Measurements from ENCODE around the gene RBM15B.

The RBM15B gene

DNA sequence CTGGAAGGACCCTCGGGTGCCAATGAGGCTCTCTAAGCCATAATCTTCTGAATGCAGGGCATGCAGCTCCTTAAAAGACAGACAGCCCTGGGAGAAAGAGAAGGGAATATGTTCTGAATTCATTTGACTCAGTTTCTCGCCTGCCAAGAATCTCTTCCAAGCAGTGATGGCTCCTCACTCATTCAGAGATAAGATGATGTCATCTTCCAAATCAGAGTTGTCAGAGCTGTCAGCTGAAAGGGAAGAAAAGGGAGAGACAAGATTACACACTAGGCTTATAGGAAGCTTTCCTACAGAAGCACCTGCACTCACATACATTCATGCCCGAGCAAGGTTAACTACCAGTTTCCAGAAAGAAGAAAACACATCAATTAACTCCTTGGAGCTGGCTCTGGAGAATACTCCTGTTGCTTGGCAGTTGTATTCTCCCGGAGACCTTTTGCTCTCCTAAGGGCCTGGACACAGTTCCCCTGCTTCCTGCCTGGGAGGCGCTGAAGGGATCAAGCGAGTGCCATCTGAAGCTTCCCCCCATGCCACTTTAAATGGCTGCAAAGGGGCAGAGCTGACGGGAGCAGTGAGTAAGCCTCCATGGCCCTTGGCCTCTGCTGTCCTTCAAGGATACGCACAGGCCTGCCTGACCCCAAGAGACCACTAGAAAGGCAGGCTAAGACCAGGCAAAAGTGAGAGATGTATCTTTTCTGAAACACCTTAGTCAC is 7.7 kb downstream of the RBM15B start:
- TF ChIP-seq BACH2 (CRISPR knock-in tag; IDR thresholded peaks at IDR 0.05; ENCODE audit: borderline replicate concordance) (no peak), ESRRG (CRISPR knock-in tag; IDR thresholded peaks at IDR 0.05) (no peak), ZNF565 (CRISPR knock-in tag; conservative IDR thresholded peaks at IDR 0.05; ENCODE audit: low read depth) (no peak), ZC3H10 (CRISPR knock-in tag; IDR thresholded peaks at IDR 0.05) (no peak), PPARA (CRISPR knock-in tag; IDR thresholded peaks at IDR 0.05; ENCODE audit: borderline replicate concordance) (no peak), ZNF8 (CRISPR knock-in tag; IDR thresholded peaks at IDR 0.05) (no peak), GLIS3 (CRISPR knock-in tag; IDR thresholded peaks at IDR 0.05) (no peak), ISL1 (CRISPR knock-in tag; IDR thresholded peaks at IDR 0.05) (no peak), ZFP3 (CRISPR knock-in tag; IDR thresholded peaks at IDR 0.05) (no peak), SNAI2 (CRISPR knock-in tag; IDR thresholded peaks at IDR 0.05) (no peak)
- TF ChIP-seq, protein P1, sequence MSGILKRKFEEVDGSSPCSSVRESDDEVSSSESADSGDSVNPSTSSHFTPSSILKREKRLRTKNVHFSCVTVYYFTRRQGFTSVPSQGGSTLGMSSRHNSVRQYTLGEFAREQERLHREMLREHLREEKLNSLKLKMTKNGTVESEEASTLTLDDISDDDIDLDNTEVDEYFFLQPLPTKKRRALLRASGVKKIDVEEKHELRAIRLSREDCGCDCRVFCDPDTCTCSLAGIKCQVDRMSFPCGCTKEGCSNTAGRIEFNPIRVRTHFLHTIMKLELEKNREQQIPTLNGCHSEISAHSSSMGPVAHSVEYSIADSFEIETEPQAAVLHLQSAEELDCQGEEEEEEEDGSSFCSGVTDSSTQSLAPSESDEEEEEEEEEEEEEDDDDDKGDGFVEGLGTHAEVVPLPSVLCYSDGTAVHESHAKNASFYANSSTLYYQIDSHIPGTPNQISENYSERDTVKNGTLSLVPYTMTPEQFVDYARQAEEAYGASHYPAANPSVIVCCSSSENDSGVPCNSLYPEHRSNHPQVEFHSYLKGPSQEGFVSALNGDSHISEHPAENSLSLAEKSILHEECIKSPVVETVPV (CRISPR knock-in tag; IDR thresholded peaks at IDR 0.05): no peak
- no peak for ATAC-seq

DNA sequence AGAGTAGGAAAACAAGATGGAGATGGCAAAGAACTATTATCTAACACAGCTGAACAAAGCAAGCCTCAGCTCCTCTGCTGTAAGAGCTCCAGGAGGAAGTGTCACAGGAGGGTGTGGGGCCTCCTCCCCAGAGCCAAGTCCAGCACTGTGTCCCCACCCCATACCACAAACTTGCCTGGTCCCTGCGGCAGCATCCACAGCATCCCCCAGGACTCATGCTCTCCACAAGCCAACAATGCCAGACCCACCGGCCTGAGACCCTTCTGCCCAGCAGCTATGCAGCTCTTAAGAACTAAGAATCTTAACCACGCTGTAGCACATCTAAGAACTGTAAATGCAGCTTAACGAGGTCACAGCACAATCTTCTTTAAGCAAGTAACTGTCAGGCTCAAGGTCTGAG is 9.1 kb downstream of the RBM15B start:
- ATAC-seq: no peak
- TF ChIP-seq BACH2 (CRISPR knock-in tag; IDR thresholded peaks at IDR 0.05; ENCODE audit: borderline replicate concordance): no peak
- TF ChIP-seq ZC3H10 (CRISPR knock-in tag; IDR thresholded peaks at IDR 0.05): no peak

DNA sequence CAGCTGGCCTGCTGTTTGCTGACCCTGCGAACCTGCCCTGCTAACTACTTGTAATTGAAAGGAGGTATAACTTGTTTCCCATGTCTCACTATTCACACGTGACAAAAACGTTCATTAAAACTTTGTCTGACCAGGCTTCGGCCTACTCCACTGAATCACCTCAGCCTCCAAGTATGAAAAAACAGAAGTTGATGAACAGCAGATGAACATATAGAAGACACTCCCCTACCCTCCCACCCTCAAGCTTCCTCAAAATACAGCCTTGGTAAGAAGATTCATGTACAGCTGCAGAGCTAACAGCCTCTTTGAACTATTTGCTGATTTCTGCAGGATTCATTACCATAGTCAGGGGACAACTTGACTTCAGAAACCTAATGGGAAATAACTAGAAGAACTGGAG is 10.7 kb downstream of the RBM15B start:
- TF ChIP-seq ZNF565 (CRISPR knock-in tag; conservative IDR thresholded peaks at IDR 0.05; ENCODE audit: low read depth) (no peak), ZC3H10 (CRISPR knock-in tag; IDR thresholded peaks at IDR 0.05) (no peak), ZNF70 (CRISPR knock-in tag; IDR thresholded peaks at IDR 0.05) (no peak), ESRRG (CRISPR knock-in tag; IDR thresholded peaks at IDR 0.05) (no peak), TOX (CRISPR knock-in tag; IDR thresholded peaks at IDR 0.05; ENCODE audit: borderline replicate concordance) (no peak), SNAI2 (CRISPR knock-in tag; IDR thresholded peaks at IDR 0.05) (no peak), ZFP3 (CRISPR knock-in tag; IDR thresholded peaks at IDR 0.05) (no peak), BACH2 (CRISPR knock-in tag; IDR thresholded peaks at IDR 0.05; ENCODE audit: borderline replicate concordance) (no peak), OSR1 (CRISPR knock-in tag; IDR thresholded peaks at IDR 0.05) (no peak)
- TF ChIP-seq, protein P2, sequence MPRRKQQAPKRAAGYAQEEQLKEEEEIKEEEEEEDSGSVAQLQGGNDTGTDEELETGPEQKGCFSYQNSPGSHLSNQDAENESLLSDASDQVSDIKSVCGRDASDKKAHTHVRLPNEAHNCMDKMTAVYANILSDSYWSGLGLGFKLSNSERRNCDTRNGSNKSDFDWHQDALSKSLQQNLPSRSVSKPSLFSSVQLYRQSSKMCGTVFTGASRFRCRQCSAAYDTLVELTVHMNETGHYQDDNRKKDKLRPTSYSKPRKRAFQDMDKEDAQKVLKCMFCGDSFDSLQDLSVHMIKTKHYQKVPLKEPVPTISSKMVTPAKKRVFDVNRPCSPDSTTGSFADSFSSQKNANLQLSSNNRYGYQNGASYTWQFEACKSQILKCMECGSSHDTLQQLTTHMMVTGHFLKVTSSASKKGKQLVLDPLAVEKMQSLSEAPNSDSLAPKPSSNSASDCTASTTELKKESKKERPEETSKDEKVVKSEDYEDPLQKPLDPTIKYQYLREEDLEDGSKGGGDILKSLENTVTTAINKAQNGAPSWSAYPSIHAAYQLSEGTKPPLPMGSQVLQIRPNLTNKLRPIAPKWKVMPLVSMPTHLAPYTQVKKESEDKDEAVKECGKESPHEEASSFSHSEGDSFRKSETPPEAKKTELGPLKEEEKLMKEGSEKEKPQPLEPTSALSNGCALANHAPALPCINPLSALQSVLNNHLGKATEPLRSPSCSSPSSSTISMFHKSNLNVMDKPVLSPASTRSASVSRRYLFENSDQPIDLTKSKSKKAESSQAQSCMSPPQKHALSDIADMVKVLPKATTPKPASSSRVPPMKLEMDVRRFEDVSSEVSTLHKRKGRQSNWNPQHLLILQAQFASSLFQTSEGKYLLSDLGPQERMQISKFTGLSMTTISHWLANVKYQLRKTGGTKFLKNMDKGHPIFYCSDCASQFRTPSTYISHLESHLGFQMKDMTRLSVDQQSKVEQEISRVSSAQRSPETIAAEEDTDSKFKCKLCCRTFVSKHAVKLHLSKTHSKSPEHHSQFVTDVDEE (CRISPR knock-in tag; IDR thresholded peaks at IDR 0.05): no peak
- TF ChIP-seq, protein P3, sequence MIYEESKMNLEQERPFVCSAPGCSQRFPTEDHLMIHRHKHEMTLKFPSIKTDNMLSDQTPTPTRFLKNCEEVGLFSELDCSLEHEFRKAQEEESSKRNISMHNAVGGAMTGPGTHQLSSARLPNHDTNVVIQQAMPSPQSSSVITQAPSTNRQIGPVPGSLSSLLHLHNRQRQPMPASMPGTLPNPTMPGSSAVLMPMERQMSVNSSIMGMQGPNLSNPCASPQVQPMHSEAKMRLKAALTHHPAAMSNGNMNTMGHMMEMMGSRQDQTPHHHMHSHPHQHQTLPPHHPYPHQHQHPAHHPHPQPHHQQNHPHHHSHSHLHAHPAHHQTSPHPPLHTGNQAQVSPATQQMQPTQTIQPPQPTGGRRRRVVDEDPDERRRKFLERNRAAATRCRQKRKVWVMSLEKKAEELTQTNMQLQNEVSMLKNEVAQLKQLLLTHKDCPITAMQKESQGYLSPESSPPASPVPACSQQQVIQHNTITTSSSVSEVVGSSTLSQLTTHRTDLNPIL (CRISPR knock-in tag; IDR thresholded peaks at IDR 0.05; ENCODE audit: low read depth): no peak
- no peak for ATAC-seq

DNA sequence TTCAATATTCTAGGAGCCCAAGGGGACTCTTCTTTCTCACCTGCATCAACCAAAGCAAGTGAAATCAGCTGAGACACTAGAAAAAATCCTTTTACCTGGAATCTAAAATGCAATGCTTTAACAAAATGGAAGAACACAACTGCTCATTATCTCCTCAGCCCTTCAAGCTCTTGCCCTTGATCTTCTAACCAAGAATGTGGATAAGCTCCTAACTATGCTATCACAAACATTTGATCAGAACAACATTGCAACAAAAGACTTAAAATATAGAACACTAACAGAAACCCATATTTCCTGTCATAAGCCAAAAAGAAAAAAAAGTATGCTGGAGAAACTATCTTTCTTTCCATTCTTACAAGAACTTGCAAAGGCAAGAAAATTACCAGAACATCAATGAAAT is 12.6 kb downstream of the RBM15B start:
- no peak for ATAC-seq
- TF ChIP-seq OSR1 (CRISPR knock-in tag; IDR thresholded peaks at IDR 0.05): no peak
- TF ChIP-seq BACH2 (CRISPR knock-in tag; IDR thresholded peaks at IDR 0.05; ENCODE audit: borderline replicate concordance): no peak
- TF ChIP-seq, protein P2 (CRISPR knock-in tag; IDR thresholded peaks at IDR 0.05): no peak
- TF ChIP-seq ISL1 (CRISPR knock-in tag; IDR thresholded peaks at IDR 0.05): no peak
- TF ChIP-seq, protein P4, sequence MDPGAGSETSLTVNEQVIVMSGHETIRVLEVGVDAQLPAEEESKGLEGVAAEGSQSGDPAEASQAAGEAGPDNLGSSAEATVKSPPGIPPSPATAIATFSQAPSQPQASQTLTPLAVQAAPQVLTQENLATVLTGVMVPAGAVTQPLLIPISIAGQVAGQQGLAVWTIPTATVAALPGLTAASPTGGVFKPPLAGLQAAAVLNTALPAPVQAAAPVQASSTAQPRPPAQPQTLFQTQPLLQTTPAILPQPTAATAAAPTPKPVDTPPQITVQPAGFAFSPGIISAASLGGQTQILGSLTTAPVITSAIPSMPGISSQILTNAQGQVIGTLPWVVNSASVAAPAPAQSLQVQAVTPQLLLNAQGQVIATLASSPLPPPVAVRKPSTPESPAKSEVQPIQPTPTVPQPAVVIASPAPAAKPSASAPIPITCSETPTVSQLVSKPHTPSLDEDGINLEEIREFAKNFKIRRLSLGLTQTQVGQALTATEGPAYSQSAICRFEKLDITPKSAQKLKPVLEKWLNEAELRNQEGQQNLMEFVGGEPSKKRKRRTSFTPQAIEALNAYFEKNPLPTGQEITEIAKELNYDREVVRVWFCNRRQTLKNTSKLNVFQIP (CRISPR knock-in tag; IDR thresholded peaks at IDR 0.05; ENCODE audit: borderline replicate concordance, low read depth): no peak
- TF ChIP-seq ZNF565 (CRISPR knock-in tag; conservative IDR thresholded peaks at IDR 0.05; ENCODE audit: low read depth): no peak
- no peak for TF ChIP-seq ZNF8 (CRISPR knock-in tag; IDR thresholded peaks at IDR 0.05)
- TF ChIP-seq, protein P5, sequence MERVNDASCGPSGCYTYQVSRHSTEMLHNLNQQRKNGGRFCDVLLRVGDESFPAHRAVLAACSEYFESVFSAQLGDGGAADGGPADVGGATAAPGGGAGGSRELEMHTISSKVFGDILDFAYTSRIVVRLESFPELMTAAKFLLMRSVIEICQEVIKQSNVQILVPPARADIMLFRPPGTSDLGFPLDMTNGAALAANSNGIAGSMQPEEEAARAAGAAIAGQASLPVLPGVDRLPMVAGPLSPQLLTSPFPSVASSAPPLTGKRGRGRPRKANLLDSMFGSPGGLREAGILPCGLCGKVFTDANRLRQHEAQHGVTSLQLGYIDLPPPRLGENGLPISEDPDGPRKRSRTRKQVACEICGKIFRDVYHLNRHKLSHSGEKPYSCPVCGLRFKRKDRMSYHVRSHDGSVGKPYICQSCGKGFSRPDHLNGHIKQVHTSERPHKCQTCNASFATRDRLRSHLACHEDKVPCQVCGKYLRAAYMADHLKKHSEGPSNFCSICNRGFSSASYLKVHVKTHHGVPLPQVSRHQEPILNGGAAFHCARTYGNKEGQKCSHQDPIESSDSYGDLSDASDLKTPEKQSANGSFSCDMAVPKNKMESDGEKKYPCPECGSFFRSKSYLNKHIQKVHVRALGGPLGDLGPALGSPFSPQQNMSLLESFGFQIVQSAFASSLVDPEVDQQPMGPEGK (CRISPR knock-in tag; IDR thresholded peaks at IDR 0.05; ENCODE audit: borderline replicate concordance): no peak
- TF ChIP-seq, protein P3 (CRISPR knock-in tag; IDR thresholded peaks at IDR 0.05; ENCODE audit: low read depth): no peak
- no peak for TF ChIP-seq PPARA (CRISPR knock-in tag; IDR thresholded peaks at IDR 0.05; ENCODE audit: borderline replicate concordance)
- TF ChIP-seq SNAI2 (CRISPR knock-in tag; IDR thresholded peaks at IDR 0.05): no peak
- no peak for TF ChIP-seq ZFP30 (CRISPR knock-in tag; IDR thresholded peaks at IDR 0.05)
- TF ChIP-seq ZFP3 (CRISPR knock-in tag; IDR thresholded peaks at IDR 0.05): no peak
- no peak for TF ChIP-seq ZNF70 (CRISPR knock-in tag; IDR thresholded peaks at IDR 0.05)
- no peak for TF ChIP-seq ZC3H10 (CRISPR knock-in tag; IDR thresholded peaks at IDR 0.05)
- TF ChIP-seq RARB (CRISPR knock-in tag; IDR thresholded peaks at IDR 0.05): no peak
